GM21447 (cell line): ENCODE data around the gene RYR2.
"Not testable (repeated sequence)": the region's sequence is repeated elsewhere in the genome, so short reads cannot be mapped to it uniquely, and the experiment has no call there.

Experiments
- ATAC-seq: cut with Tn5 transposase; IDR thresholded peaks from one replicate; pipeline ENCODE4 v1.9.1; 2021; ENCODE audit not compliant: unreplicated experiment

Gene RYR2

DNA sequence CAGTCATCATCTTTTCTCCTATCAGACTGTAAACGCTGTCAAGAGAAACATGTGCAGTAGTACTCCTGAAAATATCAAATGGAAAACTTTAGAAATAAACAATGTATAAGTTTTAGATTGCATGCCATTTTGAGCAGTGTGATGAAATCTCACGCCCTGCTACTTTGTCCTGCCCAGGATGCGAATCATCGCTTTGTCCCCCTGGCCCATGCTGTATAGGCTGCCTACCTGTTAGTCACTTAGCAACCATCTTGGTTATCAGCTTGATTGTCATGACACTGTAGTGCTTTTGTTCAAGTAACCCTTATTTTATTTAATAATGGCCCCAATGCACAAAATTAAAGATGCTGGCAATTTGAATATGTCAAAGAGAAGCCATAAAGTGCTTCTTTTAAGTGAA lies 485.8 kb downstream of the RYR2 start:
- ATAC-seq: no peak

DNA sequence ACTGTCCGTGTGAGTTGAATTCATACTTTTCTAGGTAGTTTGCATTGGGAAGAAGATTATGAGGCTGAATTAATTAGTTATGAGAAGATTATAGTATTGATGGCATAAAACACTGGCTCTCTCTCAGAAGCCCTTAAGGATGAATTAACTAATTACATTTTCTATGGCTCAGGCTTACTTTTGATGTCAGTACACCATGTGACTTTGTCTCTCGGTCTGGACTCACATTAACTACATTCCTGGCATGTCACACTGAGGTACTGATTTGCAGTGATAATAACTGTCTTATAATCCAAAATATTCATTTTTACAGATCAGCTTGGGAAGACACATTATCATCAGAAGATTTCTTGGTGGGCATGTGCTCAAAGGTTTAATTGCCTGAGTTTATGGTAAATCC lies 486.6 kb downstream of the RYR2 start:
- ATAC-seq: no peak

DNA sequence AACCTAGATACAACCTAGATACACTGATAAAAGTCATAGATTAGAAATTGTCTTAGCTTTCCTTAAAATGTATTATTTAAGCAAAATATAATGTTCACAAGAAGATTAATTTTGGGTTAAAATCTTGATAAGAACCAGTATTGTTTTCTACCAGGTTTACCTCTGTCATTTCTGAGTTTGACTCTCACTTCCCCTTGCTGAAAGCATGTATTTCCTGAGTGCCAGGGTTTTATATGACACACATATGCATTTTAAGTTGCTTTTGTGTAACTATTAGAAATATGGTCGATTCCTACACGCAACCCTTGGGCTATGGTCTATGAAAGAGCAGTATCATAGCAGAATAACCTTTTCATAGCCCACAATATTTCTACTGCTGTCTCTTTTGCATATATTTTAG lies 497.1 kb downstream of the RYR2 start:
- ATAC-seq: no peak

DNA sequence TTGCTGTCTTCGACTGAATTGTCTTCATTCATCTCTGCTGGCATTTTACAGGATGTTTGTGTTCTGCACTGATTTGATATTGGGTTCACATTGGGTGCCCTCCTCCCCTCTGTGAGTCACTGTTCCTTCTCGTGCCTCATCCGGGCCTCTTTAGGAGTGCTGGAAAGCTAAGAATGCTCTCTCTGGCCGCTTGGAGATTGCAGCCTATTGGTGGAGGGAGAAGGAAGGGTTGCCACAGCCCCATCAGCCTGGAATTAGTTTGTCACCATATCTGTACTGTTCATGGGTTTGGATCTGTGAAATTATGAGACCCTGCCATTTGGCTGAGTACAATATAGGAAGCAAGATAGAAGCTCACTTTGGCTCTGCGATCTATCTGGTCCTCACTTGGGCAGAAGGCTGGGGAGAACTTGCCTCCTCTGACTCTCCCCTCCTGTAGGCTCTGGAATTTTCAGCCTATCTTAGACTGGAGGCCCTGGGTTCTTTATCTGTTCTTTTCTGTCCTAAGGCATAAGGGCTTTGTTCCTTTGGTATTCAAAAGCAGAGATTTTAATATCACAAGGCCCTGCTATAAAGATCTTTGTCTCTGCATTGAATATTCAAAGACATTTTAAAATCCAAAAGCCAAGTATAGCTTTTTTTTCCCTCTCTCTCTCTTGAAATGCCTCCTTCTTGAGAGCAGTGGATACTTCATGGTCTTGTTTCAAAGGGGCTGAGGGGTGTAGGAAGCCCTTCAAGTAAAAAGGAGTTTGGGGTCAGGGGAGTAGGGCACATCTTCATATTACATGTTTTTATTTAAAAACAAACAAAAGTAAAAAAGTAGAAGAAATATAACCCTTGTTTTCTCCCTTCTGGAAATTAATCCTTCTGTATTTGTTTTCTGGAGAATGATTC lies 500.8 kb downstream of the RYR2 start:
- no peak for ATAC-seq

DNA sequence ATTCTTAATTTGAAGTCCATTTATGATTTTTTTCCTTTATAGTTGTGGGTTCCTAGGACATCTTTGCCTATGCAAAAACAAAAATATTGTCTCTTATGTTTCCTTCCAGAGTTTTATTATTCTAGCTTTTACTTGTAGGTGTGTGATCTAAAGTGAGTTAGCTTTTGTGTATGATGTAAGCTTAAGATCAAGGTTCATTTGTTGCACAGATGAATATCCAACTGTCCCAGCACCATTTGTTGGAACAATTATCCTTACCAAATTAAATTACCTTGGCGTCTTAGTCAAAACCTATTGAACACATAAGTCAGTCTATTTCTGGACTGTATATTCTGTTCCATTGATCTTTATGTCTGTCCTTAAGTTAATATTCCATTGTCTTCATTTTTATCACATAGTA lies 511.1 kb downstream of the RYR2 start:
- ATAC-seq: no peak

DNA sequence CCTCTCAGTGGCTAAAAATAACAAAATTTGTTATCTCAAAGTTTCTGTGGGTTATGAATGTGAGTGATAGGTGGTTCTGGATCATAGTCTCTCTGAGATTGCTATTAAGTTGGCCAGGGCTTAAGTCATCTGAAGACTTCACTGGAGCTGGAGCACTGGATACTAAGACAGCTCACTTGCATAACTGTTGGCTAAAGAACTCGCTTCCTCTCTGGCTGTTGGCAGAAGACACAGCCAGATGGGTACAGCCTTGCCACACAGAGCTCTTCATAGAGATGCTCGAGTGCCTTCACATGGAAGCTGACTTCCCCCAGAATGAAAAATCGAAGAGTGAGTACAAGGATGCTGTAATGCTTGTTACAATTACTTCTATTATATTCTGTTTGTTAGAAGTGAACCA lies 514.9 kb downstream of the RYR2 start:
- ATAC-seq: no peak

DNA sequence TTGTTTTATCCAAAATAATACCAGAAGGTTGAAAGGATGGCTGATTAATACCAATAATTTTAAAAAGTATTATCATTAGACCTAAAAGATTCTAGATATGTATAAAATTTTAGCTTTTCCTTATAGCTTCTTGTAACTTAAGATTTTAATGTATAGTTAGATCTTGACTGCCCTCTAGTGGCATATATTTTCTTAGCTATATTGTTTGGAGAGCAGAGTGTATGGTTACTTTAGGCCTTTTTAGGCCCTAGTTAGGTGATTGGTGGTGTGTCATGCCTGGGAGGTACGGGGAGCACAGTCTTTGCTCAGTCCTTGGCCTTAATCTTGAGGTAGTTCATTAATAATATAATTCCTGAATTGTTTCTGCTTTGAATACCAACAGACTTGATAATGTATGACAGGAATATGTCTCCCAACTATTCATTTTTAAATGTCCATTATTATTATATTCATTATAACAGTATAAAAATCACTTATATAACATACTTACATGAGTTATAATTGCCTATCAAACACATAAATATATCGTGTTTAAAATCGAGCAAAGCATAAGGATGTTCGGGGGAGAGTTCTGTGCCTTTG lies 520.3 kb downstream of the RYR2 start:
- ATAC-seq: no peak

DNA sequence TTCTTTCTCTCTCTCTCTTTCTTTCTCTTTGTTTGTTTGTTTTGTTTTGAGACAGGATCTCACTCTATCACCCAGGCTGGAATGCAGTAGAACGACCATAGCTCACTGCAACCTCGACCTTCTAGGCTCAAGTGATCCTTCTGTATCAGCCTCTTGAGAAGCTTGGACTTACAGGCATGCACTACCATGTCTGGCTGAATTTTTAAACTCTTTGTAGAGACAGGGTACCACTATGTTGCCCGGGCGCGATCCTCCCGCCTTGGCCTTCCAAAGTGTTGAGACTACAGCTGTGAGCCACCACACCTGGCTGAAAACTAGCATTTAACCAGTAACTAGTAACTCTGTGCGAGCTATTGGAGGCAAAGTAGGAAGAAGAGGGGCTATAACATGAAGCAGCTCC lies 523.3 kb downstream of the RYR2 start:
- ATAC-seq: no peak

DNA sequence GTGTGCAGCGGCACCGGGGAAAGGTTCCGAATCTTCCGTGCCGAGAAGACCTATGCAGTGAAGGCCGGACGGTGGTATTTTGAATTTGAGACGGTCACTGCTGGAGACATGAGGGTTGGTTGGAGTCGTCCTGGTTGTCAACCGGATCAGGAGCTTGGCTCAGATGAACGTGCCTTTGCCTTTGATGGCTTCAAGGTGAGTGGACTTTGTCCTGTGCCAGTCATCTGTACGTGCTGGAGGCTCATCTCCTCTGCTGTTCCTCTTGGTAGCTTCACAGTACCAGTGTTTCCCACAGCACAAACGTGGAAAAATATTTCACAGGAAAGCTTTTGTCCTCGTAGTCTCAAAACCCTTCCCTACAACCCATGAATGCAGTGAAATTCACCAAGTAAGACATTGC lies 524.6 kb downstream of the RYR2 start:
- ATAC-seq: no peak

DNA sequence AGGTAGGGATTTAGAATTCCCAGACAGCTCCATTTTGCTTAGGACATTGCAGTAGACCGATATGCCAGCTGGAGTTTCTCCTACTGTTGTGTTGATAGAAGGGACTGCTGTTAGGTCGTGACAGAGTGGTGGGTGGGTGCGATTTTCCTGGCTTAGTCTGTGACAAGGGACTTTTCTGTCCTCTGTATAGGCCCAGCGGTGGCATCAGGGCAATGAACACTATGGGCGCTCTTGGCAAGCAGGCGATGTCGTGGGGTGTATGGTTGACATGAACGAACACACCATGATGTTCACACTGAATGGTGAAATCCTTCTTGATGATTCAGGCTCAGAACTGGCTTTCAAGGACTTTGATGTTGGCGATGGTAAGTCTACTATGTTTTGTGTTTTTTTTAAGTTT lies 527.0 kb downstream of the RYR2 start:
- ATAC-seq: no peak

DNA sequence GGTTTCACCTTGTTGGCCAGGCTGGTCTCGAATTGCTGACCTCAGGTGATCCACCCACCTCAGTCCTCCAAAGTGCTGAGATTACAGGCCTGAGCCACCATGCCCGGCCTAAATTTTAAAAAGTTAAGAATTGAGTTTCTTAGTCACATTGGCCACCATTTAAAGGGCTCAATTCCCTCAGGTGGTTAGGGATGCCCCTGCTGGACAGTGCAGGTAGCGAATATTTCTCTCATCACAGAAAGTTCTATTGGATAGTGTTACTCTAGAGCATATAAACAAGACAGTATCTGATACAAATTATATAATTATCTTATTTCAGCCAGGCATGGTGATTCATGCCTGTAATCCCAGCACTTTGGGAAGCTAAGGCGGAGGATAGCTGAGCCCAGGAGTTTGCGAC lies 528.5 kb downstream of the RYR2 start:
- no peak for ATAC-seq

DNA sequence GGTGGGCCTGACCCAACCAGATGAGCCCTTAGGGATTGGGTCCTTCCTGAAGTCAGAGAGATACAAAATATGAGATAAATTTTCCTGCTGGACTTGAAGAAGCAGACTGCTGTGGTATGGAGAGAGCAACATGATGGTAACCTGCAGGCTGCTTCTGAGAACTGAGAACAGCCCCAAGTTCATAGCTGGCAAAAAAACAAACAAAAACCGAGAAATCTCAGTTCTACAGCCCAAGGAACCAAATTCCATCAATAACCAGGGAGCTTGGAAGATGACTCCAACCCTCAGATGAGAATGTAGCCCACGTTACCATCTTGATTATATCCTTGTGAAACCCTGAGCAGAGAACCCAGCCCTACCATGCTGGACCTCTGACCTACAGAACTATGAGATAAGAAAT lies 532.6 kb downstream of the RYR2 start:
- no peak for ATAC-seq

DNA sequence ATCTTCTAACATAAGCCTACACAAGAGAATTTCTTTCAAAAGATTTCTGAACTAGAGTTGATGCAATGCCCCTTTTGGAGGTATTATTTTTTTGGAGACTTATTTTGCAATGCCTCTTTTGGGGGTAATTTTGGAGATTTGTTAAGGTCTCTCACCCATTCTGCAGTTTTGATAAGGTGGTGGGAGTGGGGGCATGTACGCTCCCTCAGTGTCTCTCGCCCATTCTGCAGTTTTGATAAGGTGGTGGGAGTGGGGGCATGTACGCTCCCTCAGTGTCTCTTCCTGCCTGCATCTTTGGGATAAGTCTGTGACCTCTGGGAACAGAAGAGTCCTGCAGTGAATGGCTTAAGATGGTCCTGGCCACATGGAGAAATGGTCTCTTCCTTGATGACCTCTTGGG lies 536.6 kb downstream of the RYR2 start:
- ATAC-seq: no peak

DNA sequence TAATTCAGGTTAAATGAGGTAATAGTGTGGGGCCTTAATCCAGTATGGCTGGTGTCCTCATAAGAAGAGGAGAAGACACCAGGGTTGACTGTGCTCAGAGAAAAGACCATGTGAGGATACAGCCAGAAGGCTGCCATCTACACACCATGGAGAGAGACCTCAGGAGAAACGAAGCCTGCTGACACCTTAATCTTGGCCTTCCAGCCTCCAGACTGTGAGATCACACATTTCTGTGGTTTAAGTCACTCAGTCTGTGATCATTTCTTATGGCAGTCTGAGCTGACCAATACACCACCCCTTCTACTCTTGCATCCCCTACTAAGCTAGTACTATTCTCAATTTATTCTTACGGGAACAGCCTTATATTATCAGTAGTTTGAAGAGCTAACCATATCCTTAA lies 538.7 kb downstream of the RYR2 start:
- no peak for ATAC-seq

DNA sequence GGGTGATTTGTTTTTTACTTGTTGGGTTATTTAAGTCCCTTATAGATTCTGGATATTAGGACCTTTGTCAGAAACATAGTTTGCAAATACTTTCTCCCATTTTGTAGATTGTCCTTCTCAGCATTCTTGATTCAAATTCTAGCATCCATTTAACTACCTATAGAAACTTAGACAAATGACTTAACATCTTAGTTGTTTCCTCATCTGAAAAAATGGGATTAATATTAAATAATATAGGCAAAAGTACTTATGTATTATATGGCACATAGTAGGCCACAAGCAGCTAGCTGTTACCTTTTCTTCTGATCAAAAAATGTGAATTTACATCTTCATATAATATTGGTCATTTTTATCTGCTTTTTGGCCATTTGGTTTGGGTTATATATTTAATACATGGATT lies 541.3 kb downstream of the RYR2 start:
- no peak for ATAC-seq

DNA sequence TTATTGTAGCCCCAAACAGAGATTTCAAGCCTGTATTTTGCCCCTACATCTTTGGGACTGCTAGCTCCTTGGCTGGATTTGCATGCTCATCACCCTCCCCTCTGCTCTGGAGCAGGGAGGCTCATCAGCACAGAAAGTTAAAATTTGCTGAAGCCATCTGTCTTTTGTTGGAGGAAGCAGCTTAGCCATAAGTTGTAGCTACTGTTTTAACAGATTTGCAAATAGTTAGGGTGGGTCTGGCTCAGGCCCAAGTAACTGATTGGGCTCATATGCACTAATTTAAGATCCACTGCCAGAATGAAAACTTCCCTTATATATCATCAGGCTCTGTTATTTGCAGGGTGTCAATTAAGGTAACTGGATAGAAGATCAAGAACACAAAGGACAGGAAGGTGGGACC lies 541.8 kb downstream of the RYR2 start:
- no peak for ATAC-seq

DNA sequence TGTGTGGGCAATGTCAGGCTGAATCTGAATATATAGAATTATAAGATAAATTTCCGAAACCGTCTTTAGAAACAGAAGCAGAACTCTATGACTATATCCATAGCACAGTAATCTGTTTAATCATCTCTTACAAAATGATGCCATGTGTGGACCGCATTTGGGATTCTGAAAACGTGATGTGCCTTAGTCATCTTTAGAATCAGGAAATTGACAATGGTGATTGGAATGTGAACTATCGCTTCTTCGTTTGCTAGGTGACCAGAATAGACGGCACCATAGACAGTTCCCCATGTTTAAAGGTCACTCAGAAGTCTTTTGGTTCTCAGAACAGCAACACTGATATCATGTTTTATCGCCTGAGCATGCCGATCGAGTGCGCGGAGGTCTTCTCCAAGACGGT lies 548.4 kb downstream of the RYR2 start:
- no peak for ATAC-seq

DNA sequence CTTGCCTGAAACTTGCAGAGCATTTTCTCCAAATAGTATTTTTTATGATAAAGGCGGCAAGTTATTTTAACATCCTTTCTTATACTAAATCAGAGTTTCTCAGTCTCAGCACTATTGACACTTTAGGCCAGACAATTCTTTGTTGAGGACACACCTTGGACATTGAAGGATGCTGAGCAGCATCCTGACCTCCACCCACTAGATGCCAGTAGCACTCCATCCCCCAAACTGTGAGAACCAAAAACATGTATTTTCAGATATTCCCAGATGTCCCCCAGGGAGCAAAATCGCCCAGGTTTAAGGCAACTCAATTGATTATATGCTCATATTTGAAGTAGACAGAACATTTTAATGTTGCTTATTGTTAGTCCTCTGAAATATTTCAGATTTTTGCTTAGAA lies 549.4 kb downstream of the RYR2 start:
- no peak for ATAC-seq

DNA sequence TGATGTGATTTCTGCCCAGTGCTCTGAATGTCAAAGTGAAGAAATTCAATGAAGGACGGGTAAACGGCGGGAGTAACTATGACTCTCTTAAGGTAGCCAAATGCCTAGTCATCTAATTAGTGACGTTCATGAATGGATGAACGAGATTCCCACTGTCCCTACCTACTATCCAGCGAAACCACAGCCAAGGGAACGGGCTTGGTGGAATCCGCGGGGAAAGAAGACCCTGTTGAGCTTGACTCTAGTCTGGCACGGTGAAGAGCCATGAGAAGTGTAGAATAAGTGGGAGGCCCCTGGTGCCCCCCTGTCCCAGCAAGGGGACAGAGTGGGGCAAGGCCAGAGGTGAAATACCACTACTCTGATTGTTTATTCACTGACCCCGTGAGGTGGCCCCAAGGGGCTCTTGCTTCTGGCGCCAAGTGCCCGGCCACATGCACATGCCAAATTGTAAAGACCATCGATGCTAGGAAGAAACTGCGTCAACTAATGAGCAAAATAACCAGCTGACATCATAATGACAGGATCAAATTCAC lies 561.1 kb downstream of the RYR2 start:
- ATAC-seq: not testable (repeated sequence)

DNA sequence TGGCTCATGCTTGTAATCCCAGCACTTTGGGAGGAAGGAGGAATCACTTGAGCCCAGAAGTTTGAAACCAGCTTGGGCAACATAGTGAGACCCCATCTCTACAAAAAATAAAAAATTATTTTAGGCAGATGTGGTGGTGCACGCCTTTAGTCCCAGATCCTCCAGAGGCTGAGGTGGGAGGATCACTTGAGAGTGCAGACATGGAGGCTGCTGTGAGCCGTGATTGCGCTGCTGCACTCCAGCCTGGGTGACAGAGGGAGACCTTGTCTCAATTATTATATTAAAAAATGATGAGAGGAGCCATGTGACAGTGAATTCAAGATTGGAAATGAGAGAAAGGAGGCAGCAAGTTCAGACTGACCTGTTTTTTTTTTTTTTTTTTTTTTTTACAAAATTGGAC lies 566.4 kb downstream of the RYR2 start:
- ATAC-seq: no peak

DNA sequence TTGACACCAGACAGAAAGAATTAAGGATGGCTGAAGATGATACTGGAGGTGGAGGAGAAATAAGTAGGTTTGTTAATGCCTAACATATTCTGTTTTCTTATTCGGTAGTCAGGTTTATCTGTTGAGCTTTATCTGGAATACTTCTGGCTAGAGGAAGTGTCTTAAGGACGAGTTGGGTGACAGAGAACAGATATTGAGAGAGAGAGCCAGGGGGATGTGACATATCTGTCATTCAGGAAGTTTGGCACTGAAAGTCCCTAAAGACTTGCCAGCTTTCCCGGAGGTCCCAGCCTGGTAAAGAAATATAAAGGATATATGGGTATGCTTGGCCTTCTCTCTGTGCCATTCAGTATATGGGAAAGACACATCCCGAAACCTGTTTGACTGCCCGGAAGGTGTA lies 568.2 kb downstream of the RYR2 start:
- no peak for ATAC-seq

DNA sequence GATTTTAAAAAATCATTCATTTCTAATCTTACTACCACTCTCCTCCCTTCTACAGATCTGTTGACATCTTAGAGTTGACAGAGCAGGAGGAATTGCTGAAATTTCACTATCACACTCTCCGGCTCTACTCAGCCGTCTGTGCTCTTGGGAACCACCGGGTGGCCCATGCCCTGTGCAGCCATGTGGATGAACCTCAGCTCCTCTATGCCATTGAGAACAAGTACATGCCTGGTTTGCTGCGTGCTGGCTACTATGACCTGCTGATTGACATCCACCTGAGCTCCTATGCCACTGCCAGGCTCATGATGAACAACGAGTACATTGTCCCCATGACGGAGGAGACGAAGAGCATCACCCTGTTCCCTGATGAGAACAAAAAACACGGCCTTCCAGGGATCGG lies 572.0 kb downstream of the RYR2 start:
- ATAC-seq: no peak

DNA sequence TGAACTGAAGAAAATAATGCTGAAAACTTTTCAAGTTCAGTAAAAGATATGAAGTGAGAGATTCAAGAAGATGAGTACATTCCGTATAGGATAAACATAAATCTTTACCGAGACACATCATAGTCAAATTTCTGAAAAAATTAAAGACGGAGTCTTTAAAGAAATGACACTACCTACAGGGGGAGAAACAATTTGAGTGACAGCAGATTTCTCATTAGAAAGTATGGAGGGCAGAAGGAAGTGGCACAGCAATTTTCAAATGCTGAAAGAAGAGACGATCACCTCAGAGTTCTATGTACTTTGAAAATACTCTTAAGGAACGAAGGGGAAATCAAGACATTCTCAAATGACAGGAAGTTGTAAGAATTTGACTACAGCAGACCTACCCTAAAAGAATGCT lies 577.6 kb downstream of the RYR2 start:
- no peak for ATAC-seq
